Left hindlimb (tissue), 1 donor: ENCODE results near the gene ACAA2.
"Not testable (repeated sequence)": the region's sequence is repeated elsewhere in the genome, so short reads cannot be mapped to it uniquely, and the experiment has no call there.

Source experiments
- DNase-seq: peaks from one replicate; pipeline ENCODE4 v3.0.0-alpha.2; 2018

Gene ACAA2

DNA sequence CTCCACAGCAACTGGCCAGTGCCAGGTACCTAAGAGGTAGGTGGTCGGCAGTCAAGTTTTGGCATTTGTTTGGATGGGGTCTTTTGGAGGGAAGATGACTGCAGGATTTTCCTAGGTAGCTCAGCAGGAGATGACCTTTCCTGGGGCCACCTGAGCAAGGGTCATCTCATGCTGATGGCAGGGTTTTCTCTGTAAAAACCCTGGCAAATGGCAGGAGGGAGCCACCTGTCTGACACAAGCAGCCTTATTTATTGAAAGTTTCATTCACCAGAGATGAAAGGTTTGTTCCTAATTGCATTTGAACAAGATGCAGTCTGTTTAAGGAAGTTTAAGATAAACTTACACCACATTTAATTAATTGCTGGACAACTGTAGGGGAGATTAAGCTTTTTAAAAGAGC is 31.6 kb upstream of the ACAA2 start:
- DNase-seq = no peak

DNA sequence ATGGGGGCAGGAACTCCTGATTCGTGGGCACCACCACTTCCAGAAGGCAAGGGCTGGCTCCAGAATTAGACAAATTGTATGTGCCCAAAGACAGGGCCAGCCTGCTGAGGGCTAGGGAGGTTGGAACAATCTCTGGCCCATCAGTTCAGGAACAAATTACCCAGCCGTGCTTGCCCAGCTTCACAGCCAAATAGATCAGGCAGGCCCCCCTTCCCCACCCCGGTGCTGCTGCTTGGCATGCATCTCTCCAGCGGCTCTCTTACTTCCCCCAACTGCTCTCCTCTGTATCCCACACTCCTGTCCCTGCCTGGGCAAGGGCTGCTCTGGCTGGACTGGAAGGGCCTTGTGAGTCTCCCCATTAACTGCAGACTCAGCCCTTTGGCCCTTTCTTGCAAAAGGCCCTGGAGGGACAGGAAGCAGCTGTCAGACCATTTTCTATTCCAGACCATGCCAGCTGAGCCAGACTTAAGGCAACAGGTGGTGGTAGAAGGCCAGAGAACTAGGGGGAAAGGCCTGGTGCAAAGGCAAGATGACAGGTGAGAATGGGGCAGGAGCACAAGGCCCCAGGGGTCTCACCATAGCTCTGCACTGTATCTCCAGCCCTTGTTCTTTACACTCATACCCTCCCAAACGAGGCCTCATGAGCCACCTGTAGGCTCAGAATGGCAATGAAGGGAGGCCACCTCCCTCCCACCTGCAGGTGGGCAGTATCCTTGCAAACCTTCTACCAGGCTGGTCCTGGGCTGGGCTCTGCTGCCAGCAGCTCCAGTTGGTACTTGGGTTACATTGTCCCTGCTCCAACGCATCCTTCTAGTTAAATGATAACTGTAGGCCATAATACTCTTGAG is 30.7 kb upstream of the ACAA2 start:
- peak; percentile 41 for DNase-seq

DNA sequence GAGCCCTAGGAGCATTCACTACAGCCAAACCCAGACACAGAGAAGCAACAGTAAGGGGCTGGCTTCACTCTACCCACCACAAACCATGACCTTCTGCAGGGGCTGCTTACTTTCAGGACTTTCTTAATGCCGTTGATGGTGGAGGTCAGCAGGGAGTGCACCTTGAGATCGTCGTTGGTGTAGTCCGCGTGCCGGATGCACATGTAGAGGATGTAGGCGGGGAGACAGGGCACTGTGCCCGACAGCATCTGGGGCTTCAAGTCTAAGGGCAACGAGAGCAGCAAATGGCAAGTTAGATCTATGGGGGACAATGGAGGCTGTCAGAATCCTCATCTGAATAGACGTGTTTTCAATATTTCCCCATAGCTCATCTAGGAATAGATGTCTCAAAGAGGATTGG is 29.8 kb upstream of the ACAA2 start:
- DNase-seq = no peak

DNA sequence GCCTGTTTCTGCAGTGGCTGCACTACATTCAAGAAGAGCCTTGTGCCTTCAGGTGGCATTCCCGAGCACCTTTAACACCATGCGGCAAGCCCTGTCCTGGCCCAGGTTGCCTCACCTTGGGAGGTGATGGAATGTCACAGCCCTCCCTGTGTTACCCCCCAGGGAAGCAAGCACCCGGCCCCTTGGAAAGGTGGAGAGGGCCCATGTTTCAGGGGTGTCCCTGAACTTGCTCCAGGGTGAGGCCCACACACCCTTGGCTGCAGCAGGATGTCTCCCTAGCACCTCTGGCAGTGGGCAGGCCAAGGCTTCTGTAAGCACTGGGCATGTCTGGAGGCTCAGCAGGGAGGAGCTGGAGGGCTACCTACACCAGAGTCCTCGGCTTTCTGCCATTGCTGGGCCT is 29.3 kb upstream of the ACAA2 start:
- no peak for DNase-seq

DNA sequence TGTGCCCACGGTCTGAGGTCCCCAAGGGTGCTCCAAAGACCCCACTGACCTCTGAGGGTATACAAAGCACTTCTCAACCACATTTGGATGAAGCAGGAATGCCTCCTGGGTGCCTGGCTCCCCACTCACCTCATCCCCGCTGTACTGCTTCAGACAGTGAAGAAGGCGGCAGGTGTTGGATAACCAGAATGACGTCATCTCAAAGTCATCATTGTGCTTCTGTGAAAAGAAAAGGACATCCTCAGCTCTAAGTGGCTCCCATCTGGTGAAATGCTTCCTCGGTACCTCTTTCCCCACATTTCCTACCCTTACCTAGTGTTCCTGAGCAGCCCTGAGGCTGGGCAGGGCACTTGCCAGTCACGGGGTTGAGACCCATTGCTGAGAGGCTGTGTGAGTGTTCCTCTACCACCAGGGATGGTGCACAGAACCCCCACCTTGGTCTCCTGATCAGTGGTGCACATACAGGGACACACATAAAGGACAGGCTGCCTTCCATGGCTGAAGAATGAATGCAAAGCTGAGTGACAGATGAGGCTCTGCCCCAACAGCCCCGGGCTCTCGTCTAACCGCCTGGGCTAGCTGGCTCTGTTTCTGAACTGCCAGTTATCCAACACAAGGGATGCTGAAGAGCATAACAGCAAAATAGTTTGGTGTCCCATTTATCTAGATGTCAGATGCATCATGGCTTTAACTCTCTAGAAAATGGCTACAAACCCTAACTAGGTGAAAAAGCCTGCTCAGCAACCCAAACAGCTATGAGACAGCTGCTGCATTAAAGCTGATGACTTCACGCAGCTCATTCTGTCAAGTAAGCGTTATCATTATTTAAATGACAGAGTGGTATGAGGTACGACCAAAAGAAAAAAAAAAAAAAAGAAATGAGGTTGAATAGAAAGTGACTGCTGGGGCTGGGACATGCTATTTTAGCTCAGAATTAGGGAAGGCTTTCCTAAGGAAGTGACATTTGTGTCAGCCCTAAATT is 28.2 kb upstream of the ACAA2 start:
- no peak for DNase-seq

DNA sequence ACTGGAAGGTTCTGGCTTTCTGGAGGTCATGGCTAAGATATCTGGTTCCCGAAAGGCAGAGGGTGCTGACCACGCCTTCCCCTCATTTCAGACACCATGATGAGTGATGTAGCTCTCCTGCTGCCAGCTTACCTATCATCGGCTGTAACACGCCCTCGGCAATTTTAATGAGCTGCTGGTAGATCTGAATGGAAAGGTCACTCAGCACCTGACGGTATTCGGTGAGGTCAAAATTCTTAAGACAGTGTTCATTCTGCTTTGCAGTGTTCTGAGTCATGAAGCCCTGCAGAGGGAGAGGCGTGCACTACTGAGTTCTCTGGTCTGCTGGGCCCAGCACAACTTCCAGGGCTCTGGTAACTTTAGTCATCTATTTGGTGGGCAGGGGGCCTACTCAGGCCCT is 25.7 kb upstream of the ACAA2 start:
- no peak for DNase-seq

DNA sequence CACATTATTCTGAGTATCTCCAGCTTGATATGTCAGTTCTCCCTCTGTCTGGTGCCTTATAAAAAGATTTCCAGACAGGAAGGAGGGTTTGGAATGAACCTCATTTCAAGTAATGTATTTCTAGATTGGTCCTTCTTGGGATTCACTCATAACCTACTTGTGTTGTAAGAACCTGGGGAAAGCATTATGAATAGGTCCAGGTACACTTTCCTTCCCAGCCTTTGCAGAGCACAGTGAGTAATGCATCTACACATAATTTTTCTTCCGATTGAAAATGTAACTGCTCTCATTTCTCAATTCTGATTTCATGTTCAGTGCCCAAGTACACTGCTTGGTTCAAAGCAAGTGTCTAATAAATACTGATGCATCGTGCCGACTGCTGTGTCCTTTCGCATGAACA is 25.0 kb upstream of the ACAA2 start:
- no peak for DNase-seq

DNA sequence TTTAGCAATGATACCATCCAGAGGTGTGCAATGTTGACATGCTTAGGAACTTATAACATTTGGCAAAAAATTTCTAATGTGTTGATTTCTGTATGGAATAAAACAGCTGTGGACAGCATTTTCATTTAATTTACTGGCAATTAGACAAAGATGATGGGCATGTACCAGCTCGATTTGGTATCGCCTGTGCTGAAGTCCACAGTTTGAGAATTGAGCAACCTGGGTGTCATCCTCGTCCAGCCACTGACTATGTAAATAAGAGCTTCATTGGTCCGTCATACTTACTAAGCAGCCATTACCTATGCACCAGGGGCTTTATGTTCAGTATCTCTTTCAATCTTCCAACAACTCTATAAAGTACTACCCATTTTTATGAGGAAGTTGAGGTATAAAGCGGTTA is 24.6 kb upstream of the ACAA2 start:
- no peak for DNase-seq

DNA sequence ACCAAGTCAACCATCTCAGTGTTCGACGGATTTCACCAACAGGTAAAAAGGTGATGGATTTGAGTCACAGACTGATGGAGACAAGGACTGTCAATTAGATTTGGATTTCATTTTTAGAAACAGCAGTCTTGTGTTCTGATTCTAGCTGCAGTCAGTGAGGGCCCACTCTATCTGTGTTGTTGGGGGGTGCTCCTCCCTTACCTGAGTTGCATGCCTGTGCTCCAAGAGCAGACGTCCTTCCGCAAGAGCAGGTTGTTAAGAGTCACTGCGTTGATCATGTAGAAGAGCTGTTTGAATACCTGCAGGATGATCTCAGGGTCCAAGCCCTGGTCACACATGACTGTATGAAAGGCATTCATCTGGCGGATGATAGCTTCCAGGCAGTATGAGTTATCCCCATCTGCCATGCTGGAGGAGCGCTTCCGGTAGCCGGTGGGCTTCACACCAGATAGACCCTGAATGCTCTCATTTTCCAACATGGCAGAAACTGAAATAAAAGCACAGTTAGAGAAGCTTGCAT is 24.0 kb upstream of the ACAA2 start:
- DNase-seq = not testable (repeated sequence)

DNA sequence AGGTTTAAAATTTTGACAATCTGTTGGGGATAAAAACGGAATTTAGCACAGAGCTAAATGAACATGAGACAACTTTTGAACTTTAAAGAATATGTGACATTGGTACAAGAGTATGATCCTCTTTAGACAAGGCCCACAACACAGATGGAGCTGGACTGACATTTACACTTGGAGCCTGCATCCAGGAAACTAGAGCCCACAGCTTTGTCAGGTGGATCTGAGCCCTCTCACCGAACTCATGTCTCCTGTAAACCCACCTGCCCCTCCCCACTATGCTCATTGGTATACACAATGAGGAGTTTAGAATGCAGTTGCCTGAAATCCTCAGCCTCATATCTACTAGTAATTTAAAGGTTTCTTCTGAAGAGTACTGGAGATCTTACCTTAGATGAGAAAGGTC is 22.1 kb upstream of the ACAA2 start:
- no peak for DNase-seq

DNA sequence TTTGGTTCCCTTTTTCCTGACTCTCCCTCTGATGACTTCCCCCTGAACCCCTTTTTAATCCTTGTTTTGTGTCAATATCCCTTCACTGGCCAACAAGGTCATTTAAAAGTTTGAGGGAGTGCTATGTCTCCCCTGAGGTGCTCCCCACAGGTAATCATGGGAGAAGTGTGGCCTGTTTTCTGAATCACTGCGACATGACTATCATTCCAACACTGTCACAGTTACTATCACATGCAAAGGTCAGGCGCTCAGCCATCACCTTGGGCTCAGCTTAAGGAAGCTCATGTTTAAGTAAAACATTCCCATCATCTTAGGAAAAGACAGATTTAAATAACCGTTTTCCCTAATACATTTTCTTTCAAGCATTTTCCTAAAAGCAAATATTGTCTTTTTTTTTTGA is 20.9 kb upstream of the ACAA2 start:
- no peak for DNase-seq

DNA sequence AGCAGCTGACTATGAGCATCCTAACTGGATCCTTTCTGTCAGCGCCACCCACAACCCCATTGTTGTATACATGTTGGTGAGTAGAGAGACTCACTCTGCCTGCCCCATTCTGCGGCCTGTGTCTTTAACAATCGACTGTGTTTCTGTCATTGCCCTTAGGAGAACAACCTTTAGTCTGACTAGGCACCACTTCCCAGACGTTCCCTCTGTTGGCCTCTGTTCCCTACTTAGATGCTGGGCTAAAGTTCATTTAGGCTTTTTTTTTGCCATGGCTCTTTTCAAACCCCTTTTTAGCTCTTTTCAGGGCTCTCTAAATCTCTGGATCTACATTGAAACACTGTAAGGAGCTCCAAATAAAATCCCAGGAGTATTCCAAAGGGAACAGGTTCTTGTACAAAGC is 20.5 kb upstream of the ACAA2 start:
- no peak for DNase-seq

DNA sequence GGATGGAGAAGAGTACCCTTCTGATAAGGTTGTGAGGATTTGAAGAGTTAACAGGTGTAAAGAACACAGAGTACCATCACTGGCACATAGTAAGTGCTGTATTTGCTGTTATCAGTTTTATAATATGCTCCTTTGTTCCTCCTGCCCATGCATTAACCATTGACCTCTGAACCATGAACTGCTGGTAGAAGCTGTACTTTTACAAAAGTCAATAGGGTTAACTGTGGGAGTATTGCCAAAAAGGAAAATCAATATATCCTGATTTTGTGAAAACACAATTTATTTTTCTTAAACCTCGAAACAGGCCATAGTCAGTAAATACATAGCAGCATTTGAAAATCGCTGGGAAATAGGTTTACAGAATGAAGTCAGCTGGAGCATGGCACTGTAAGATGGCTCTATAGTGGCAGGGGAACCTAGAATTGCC is 18.9 kb upstream of the ACAA2 start:
- DNase-seq = no peak

DNA sequence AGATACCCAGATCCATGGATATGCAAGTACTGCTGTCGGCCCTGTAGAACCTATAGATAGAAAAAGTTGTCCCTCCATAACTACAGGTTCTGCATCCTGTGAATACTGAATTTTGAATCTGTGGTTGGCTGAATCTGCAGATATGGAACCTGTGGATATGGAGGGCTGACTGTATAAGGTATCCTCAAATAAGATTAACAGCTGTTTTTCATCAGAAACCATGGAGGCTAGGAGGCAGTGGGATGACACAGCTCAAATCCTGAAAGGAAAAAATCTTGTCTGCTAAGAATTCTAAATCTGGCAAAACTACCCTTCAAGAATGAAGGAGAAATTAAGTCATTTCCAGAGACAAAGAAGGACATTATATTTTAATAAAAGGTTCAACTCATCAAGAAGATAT is 14.7 kb upstream of the ACAA2 start:
- no peak for DNase-seq

DNA sequence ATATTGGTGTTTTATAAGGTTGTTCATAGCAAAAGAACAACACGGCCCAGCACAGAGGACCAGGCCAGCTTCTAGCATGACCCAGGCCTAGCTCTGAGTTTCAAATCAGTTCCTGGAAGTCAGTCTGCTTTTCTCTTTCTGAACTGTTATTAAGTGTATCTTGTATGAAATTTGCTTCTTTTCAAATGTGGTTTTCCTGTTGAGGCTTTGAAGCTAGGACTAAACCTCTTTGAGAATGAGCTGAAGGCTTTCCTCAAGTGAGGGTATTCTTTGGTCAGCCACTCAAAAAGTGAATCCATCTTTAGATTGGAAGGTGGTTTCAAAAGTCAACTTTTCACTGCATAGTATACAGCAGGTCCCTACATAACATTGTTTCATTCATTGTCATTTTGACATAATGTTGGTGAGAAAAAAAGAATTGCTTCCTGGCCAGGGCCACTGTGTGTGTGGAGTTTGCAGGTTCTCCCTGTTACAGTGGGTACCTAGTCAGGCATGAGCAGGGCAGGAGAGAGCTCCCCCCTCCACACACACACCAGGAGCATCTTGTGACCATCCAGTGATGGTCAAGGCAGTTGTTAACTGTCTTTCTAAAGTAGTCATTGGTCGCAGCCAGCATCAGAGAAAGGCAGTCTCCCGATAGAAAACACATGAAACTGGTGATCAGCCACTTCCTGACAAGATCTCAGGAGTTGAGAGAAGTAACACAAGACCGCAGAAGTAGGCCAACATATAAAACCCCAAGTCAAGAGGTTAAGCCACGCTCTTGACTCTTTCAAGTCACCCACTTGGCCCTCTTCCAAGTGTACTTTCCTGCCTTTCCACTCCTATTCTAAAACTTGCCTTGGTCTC is 6.7 kb upstream of the ACAA2 start:
- DNase-seq = no peak

DNA sequence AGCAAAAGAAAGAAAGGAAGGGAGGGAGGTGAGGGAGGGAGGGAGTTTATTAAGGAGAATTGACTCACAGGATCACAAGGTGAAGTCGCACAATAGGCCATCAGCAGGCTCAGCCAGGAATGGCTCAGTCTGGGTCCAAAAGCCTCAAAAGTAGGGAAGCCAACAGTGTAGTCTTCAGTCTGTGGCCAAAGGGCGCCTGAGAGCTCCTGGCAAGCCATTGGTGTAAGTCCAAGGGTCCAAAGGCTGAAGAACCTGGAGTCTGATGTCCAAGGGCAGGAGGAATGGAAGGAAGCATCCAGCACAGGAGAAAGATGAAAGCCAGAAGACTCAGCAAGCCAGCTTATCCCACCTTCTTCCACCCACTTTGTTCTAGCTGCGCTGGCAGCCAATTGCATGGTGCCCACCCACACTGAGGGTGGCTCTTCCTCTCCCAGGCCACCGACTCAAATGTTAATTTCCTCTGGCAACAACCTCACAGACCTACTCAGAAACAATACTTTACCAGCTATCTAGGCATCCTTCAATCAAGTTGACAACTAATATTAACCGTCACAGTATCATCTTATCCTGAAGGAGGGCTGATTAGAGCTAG is 5.8 kb upstream of the ACAA2 start:
- no peak for DNase-seq

DNA sequence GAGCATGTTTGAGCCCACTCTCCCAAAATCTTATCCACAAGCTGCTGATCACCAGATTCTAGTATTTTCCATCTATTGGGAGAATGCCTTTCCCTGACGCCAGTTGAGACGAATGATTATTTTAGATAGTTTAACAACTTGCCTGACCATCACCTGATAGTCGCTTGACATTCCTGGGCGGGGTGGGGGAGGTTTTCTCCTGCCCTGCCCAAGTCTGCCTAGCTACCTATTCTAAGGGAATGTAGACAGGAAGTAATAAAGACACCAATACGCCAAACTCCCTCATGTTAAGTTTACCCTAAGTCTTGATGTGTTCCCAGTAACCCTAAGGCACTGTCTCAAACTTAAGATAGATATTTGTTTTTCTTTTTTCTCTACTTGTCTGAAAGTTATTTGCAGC is 4.6 kb upstream of the ACAA2 start:
- no peak for DNase-seq

DNA sequence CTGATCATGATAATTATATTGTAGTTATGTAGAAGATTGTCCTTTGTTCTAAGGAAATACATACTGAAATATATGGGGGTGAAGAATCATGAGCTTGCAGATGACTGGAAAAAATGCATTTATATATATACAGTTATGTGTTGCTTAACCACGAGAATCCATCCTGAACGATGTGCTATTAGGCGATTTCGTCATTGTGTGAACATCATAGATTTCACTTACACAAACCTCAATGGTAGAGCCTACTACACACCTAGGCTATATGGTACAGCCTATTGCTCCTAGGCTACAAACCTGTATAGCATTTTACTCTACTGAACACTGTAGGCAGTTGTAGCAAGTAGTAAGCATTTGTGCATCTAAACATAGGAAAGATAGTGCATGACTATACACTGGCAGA is 2.6 kb upstream of the ACAA2 start:
- no peak for DNase-seq

DNA sequence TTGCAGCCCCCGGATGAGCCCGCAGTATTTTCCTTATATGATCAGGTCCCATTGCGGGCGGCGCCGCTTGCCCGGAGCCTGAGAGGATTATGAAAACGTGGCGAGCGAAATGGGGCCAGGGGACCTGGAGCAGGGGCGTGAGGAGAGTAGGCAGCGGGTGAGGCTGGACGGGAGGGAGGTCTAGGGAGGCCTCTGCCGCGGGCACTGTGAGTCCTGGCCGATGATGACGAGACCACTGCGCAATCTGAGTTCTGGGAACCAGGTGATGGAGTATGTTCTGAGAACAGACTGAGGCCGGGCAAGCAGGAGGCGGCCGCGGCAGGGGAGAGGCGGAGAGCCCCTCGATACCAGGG is 790 bp upstream of the ACAA2 start:
- no peak for DNase-seq

DNA sequence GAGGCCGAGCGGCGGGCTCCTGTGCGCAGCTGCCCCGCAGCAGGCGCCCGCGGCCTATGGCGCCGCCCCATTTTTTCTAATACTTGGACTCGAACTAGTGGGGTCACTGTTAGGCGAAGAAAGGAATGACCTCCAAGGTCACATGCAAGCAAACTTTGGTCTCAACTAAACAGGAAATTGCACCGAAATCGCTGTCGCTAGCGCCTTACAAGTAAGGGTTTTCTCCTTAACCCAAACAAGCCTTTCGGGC is 339 bp downstream of the ACAA2 start:
- DNase-seq = peak; percentile 63

DNA sequence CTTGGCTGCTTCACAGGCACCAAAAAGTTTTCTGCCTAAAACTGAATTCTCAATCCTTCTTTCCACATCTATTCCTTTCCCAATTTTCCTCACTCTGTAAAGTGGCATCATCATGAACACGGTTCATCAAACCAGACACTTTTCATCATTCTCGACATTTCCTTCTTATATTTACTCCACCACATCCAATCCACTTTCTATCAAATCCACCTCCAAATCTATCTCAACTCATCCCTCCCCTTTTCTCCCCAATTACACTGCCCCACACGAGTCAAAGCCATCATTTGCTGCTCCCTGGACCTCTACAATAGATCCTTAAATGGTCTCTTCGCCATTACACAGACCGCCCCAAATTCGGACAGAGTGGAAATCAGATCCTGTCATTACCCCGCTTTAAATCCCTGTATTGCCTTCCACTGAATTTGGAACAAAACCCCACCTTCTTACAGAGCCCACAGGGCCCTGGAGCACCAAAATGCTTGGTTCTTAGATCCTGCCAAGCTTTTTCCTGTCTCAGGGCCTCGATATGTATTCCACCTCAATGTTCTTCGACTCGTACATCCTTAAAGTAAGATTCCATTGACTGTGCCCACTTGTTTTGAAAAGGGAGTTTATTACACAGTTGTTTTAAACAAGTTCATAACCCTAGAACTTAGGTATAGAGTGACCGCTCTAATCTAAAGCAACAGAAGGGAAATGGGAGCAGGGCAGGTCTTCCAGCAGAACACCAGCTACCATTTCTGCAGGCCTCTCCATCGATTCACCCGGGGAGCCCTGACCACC is 856 bp downstream of the ACAA2 start:
- DNase-seq = peak; percentile 41
